Measurements from ENCODE around the gene WDR45B. TPM values are rescaled to one million over a fixed set of nuclear protein-coding genes. Genes with fewer than 3 reads are reported as not detected.

Gene WDR45B
- total RNA-seq, 2 donors from 2014 or later: 75.3 to 79.1 TPM

DNA sequence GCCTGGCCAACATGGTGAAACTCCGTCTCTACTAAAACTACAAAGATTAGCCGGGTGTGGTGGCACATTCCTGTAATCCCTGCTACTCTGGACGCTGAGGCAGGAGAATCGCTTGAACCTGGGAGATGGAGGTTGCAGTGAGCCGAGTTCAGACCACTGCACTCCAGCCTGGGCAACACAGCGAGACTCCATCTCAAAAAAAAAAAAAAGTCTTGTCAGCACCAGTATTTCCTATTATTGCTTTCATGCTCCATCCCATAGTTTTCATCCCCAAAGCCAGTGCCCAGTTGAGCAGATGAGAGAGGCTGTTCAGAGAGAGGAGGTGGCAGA, 58.4 kb downstream of the WDR45B start:
- Histone ChIP-seq H3K9ac (ENCODE audit: extremely low read depth, low read length, poor library complexity, severe bottlenecking) (no peak overlapping the region), H3K4me1 (ENCODE audit: control insufficient read depth, insufficient read depth, low read length) (no peaks in the 10 kb centered on the region), H3K9me3 (ENCODE audit: control insufficient read depth, low read length) (no peaks in the 10 kb centered on the region), H3K36me3 (ENCODE audit: control insufficient read depth, insufficient read depth, low read length) (peaks cover 40% of the 10 kb centered on the region), H3K27ac (ENCODE audit: low read depth, low read length) (no peak overlapping the region), H3K27me3 (ENCODE audit: control insufficient read depth, insufficient read depth, low read length, poor library complexity, severe bottlenecking) (no peaks in the 10 kb centered on the region), H3K4me3 (ENCODE audit: low read length) (no peak overlapping the region)
- peaks cover 57% of the 10 kb centered on the region for H3K36me3 Mint-ChIP-seq (ENCODE audit: low read depth)
- DNase-seq: no peak
- H3K27ac Mint-ChIP-seq: no peak overlapping the region
- 88 to 96% methylated on average over 6 of the region's 6 CpGs for WGBS, 2 experiments (ENCODE audit: insufficient coverage in 1 of 2, insufficient read length in 1 of 2)
- TF ChIP-seq, protein P1, sequence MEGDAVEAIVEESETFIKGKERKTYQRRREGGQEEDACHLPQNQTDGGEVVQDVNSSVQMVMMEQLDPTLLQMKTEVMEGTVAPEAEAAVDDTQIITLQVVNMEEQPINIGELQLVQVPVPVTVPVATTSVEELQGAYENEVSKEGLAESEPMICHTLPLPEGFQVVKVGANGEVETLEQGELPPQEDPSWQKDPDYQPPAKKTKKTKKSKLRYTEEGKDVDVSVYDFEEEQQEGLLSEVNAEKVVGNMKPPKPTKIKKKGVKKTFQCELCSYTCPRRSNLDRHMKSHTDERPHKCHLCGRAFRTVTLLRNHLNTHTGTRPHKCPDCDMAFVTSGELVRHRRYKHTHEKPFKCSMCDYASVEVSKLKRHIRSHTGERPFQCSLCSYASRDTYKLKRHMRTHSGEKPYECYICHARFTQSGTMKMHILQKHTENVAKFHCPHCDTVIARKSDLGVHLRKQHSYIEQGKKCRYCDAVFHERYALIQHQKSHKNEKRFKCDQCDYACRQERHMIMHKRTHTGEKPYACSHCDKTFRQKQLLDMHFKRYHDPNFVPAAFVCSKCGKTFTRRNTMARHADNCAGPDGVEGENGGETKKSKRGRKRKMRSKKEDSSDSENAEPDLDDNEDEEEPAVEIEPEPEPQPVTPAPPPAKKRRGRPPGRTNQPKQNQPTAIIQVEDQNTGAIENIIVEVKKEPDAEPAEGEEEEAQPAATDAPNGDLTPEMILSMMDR (conservative IDR thresholded peaks at IDR 0.05): no peak
- H3K27me3 Mint-ChIP-seq (ENCODE audit: insufficient read depth): no peaks in the 10 kb centered on the region
- no peaks in the 10 kb centered on the region for H3K4me1 Mint-ChIP-seq
- H3K4me3 Mint-ChIP-seq: no peak overlapping the region
- no peaks in the 10 kb centered on the region for H3K9me3 Mint-ChIP-seq

DNA sequence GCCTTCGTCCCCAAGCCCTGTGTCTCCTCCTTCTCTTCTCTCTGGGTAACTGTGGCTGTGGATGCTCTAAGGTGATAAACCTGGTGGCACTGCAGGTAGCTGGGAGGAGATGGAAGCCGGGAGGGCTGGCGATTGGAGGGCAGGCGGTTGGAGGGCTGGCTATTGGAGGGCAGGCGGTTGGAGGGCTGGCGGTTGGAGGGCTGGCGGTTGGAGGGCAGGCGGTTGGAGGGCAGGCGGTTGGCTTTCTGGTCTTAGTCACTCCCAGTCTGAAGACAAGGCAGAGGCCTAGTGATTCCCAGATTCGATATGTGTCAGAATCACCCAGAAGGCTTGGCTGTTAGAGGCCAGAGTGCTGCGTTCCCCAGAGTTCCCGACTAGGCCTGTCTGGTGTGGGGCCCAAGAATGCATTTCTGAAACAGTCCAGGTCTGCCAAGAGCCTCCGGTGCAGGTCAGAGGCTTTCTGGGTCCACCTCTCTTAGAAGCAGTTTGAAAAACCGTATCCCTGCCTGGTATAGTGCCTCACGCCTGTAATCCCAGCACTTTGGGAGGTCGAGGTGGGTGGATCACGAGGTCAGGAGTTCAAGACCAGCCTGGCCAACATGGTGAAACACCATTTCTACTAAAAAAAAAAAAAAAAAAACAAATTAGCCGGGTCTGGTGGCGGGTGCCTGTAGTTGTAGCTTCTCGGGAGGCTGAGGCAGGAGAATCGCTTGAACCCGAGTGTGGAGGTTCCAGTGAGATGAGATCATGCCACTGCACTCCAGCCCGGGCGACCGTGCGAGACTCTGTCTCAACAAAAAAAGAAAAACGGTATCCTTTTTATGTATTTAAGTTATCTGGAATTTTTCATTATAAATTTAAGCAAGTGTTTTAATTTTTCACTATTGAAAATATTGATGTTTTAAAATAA, 59.7 kb downstream of the WDR45B start:
- Mint-ChIP-seq H3K9me3 (no peaks in the 10 kb centered on the region), H3K27me3 (ENCODE audit: insufficient read depth) (no peaks in the 10 kb centered on the region), H3K36me3 (ENCODE audit: low read depth) (peaks cover 64% of the 10 kb centered on the region), H3K27ac (no peak overlapping the region), H3K4me1 (no peaks in the 10 kb centered on the region), H3K4me3 (no peak overlapping the region)
- no peak overlapping the region for H3K27ac ChIP-seq (ENCODE audit: low read depth, low read length)
- no peaks in the 10 kb centered on the region for H3K4me1 ChIP-seq (ENCODE audit: control insufficient read depth, insufficient read depth, low read length)
- TF ChIP-seq, protein P1 (conservative IDR thresholded peaks at IDR 0.05): no peak
- no peaks in the 10 kb centered on the region for H3K9me3 ChIP-seq (ENCODE audit: control insufficient read depth, low read length)
- H3K36me3 ChIP-seq (ENCODE audit: control insufficient read depth, insufficient read depth, low read length): peaks cover 48% of the 10 kb centered on the region
- 94 to 99% methylated on average over 14 to 25 of the region's 27 CpGs for WGBS, 2 experiments (ENCODE audit: insufficient coverage in 1 of 2, insufficient read length in 1 of 2)
- no peaks in the 10 kb centered on the region for H3K27me3 ChIP-seq (ENCODE audit: control insufficient read depth, insufficient read depth, low read length, poor library complexity, severe bottlenecking)
- peak; percentile 60 for DNase-seq
- no peak overlapping the region for H3K9ac ChIP-seq (ENCODE audit: extremely low read depth, low read length, poor library complexity, severe bottlenecking)
- no peak overlapping the region for H3K4me3 ChIP-seq (ENCODE audit: low read length)

DNA sequence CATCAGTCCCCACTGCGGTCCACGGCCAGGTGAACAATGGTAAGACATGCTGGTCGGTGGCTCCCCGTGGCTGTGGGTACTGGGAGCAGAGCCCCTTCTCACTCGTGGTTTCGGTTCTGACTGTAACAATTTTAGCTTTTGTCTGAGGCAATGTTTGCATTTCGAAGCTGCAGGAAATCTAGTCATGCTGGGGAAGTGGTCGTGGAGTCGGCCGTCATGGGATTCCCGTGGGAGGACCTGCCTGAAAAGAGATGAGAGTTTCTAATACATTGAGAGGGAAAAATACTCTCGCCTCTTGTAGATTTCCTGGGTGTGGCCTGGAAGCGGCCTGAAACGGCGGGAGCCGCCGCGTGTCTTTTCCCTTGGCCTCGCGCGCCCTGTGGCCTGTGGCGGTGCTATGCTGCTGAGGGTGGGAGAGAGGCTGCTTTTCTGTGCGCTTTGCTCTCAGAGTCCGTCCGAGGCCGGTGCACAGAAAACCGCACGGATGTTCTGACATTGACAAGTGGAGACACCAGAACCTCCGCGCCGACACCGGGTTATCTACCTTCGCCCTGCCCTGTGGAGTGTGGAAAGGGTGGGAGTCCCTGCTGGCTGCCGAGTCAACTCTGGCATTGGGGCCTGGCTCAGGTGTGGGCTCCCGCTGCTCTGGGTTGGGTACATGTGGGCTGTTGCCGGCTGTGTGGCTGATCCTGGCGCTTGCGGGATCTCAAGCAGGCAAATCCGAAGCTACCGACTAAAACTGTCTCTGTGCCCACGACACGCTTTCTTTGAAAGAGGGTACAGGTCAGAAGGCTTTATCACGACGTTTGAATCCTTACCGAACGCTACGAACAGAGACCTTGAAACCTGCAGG, 60.8 kb downstream of the WDR45B start:
- Mint-ChIP-seq H3K4me3 (no peak overlapping the region), H3K27ac (peak overlapping the region; percentile 35), H3K4me1 (no peaks in the 10 kb centered on the region), H3K27me3 (ENCODE audit: insufficient read depth) (no peaks in the 10 kb centered on the region), H3K9me3 (no peaks in the 10 kb centered on the region), H3K36me3 (ENCODE audit: low read depth) (peaks cover 66% of the 10 kb centered on the region)
- H3K27me3 ChIP-seq (ENCODE audit: control insufficient read depth, insufficient read depth, low read length, poor library complexity, severe bottlenecking): no peaks in the 10 kb centered on the region
- no peaks in the 10 kb centered on the region for H3K4me1 ChIP-seq (ENCODE audit: control insufficient read depth, insufficient read depth, low read length)
- H3K36me3 ChIP-seq (ENCODE audit: control insufficient read depth, insufficient read depth, low read length): peaks cover 58% of the 10 kb centered on the region
- H3K9ac ChIP-seq (ENCODE audit: extremely low read depth, low read length, poor library complexity, severe bottlenecking): no peak overlapping the region
- DNase-seq: no peak
- no peak overlapping the region for H3K27ac ChIP-seq (ENCODE audit: low read depth, low read length)
- no peak overlapping the region for H3K4me3 ChIP-seq (ENCODE audit: low read length)
- 95 to 96% methylated on average over 39 to 44 of the region's 47 CpGs for WGBS, 2 experiments (ENCODE audit: insufficient coverage in 1 of 2, insufficient read length in 1 of 2)
- TF ChIP-seq, protein P1 (conservative IDR thresholded peaks at IDR 0.05): no peak
- H3K9me3 ChIP-seq (ENCODE audit: control insufficient read depth, low read length): no peaks in the 10 kb centered on the region
